ENCODE data around the gene SAMMSON. TPM values are rescaled to one million over a fixed set of nuclear protein-coding genes. Genes with fewer than 3 reads are reported as not detected.
A peak's percentile ranks its signal among the peaks of the same experiment; 100 is the strongest.

The SAMMSON gene
- total RNA-seq, 2 donors from 2014 or later, result not detected

DNA sequence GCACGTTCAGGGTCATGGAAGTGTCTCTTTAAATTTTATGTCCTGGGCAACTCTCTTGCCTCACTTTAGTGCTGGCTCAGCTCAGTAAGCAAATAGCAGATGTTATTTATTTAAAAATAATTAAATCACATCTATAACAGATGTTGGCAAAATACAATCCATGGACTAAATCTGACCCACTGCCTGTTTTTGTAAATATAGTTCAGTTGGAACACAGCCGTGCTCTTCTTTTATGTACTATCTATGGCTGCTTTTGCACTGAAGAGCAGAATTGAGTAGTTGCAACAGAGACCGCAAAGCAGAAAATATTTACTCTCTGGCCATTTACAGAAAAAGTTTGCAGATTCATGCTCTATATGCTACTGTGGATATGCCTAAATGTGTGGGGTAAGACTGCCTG is 79.2 kb downstream of the SAMMSON start:
- no peaks in the 10 kb centered on the region for H3K36me3 ChIP-seq
- H3K9ac ChIP-seq (ENCODE audit: low read depth in 2 of 2, low read length in 2 of 2), result no peak overlapping the region
- H3K27ac ChIP-seq, result no peak overlapping the region
- intact Hi-C loops (cut with DNase I), result no loop called here
- no peaks in the 10 kb centered on the region for H3K9me3 ChIP-seq
- no peak for DNase-seq
- no peaks in the 10 kb centered on the region for H3K27me3 ChIP-seq
- no peaks in the 10 kb centered on the region for H3K4me1 ChIP-seq
- H3K4me3 ChIP-seq, result no peak overlapping the region
- TF ChIP-seq, protein P1, sequence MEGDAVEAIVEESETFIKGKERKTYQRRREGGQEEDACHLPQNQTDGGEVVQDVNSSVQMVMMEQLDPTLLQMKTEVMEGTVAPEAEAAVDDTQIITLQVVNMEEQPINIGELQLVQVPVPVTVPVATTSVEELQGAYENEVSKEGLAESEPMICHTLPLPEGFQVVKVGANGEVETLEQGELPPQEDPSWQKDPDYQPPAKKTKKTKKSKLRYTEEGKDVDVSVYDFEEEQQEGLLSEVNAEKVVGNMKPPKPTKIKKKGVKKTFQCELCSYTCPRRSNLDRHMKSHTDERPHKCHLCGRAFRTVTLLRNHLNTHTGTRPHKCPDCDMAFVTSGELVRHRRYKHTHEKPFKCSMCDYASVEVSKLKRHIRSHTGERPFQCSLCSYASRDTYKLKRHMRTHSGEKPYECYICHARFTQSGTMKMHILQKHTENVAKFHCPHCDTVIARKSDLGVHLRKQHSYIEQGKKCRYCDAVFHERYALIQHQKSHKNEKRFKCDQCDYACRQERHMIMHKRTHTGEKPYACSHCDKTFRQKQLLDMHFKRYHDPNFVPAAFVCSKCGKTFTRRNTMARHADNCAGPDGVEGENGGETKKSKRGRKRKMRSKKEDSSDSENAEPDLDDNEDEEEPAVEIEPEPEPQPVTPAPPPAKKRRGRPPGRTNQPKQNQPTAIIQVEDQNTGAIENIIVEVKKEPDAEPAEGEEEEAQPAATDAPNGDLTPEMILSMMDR (IDR thresholded peaks at IDR 0.05), result no peak

DNA sequence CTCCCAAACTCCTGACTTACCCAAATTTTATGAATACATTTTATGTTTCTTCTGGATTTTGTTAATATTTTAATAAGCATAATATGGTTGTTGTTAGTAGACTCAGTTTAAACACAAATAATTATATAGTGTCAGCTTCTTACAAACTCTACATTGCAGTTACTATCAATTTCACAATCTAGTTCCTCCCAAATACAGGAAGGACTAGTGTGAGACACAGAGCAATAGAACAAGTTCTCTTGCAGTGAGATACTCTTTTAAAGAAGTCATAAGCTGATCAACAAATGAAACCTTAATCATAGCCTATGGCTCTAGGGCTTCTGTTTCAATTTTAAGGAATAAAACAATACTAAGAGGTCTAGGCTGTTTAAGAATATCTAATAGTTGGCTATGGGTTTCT is 86.1 kb downstream of the SAMMSON start:
- no peaks in the 10 kb centered on the region for H3K9me3 ChIP-seq
- TF ChIP-seq, protein P1 (IDR thresholded peaks at IDR 0.05), result no peak
- H3K4me3 ChIP-seq, result no peak overlapping the region
- H3K9ac ChIP-seq (ENCODE audit: low read depth in 2 of 2, low read length in 2 of 2), result no peak overlapping the region
- H3K27ac ChIP-seq, result no peak overlapping the region
- H3K4me1 ChIP-seq, result no peaks in the 10 kb centered on the region
- H3K36me3 ChIP-seq, result no peaks in the 10 kb centered on the region
- no peaks in the 10 kb centered on the region for H3K27me3 ChIP-seq
- intact Hi-C loops (cut with DNase I), result no loop called here
- DNase-seq, result no peak

GRCh38 chr3:70086336-70086735 is 86.8 kb downstream of the SAMMSON start:
- Histone ChIP-seq H3K9me3 (no peaks in the 10 kb centered on the region), H3K27ac (no peak overlapping the region), H3K27me3 (no peaks in the 10 kb centered on the region), H3K36me3 (no peaks in the 10 kb centered on the region), H3K4me1 (no peaks in the 10 kb centered on the region), H3K4me3 (no peak overlapping the region), H3K9ac (ENCODE audit: low read depth in 2 of 2, low read length in 2 of 2) (no peak overlapping the region)
- intact Hi-C loops (cut with DNase I), result no loop called here
- TF ChIP-seq, protein P1 (IDR thresholded peaks at IDR 0.05), result no peak
- DNase-seq, result no peak

DNA sequence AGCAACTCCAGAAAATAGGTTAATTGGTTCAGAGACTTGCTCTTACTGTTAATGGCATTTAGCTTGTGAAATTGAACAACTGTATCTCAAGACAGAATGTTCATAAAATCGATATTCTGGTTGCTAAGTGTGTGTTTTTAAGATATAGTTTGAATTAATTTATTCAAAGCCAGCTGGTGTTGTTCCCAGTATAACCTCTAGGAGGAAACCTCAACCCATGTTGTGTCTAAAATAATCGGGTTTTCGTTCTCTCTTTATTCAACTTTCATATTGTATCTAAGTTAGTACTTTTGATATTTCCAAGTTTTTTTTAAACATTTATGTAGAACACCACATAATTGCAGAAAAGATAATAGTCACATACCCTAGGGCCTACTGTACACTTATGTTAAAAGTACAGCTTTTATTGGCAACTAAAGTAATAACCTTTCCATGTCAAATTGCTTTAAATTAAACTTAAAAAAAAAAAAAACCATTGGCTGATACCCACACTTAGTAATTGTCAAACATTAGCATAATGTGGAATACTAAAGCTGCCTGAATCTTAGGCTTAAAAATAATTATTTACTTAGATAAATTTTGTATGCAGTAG is 90.9 kb downstream of the SAMMSON start:
- no peaks in the 10 kb centered on the region for H3K9me3 ChIP-seq
- H3K27me3 ChIP-seq, result no peaks in the 10 kb centered on the region
- H3K27ac ChIP-seq, result no peak overlapping the region
- no peak overlapping the region for H3K4me3 ChIP-seq
- H3K9ac ChIP-seq (ENCODE audit: low read depth in 2 of 2, low read length in 2 of 2), result no peak overlapping the region
- TF ChIP-seq, protein P1 (IDR thresholded peaks at IDR 0.05), result peak; percentile 49
- intact Hi-C loops (cut with DNase I), result no loop called here
- no peaks in the 10 kb centered on the region for H3K36me3 ChIP-seq
- no peaks in the 10 kb centered on the region for H3K4me1 ChIP-seq
- no peak for DNase-seq

- Histone ChIP-seq H3K4me1 (no peaks in the 10 kb centered on the region), H3K36me3 (no peaks in the 10 kb centered on the region), H3K9me3 (no peaks in the 10 kb centered on the region), H3K9ac (ENCODE audit: low read depth in 2 of 2, low read length in 2 of 2) (no peak overlapping the region), H3K4me3 (no peak overlapping the region), H3K27ac (no peak overlapping the region), H3K27me3 (no peaks in the 10 kb centered on the region)
- DNase-seq, result no peak
- TF ChIP-seq, protein P1 (IDR thresholded peaks at IDR 0.05), result no peak
- intact Hi-C loops (cut with DNase I), result no loop called here
These were observed 94.7 kb downstream of the SAMMSON start for GRCh38 chr3:70094197-70094596.
